ENCODE measurements around the gene SYCP3.

Gene SYCP3

DNA sequence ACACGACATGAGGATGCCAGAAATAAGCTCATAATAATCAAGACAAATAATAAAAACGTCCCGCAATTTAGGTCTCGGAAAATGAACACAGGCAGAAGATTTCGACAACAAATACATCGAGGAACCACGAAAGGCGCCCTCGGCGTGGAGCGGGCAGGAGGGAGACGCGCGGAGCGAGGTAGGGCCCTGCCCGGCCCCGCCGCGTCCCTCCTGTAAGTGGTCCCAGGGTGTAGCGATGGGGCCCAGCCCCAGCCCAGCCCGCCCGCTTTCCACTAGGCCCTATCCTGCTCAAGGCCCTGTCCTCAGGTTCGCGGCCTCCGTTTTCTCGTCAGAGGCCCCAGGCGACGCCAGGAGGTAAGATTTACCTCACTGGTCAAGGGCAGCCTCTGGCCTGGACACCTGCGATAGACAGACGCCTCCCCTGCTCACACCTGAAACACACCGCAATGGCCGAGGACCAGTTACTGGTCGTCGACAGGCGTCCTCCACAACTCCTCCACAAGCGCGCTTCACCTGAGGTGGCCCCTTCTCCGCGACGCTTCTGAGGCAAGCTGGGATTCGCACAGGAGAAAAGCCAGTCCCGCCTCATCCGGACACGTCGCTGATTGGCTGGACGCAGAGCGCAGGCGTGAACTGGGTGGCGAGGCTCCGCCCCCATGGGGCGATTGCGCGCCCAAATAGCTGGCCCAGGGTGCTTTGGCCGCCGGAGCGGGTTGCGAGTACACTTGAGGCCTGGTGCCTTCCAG, at the start of gene SYCP3:
Gene SYCP3 (minus strand): TSS at position 543 of the 746 bp plus-strand sequence. CDS start 1,527 bp downstream, outside the sequence.
- TF ChIP-seq CTCF (conservative IDR thresholded peaks at IDR 0.05; ENCODE audit: control insufficient read depth, insufficient read depth, low read depth, low read length), result no peak
- no peak within 1 kb of the TSS for H3K4me3 ChIP-seq (ENCODE audit: control insufficient read depth, low read depth, low read length)
- DNase-seq (ENCODE audit: low read depth), result no peak

- no peak for DNase-seq (ENCODE audit: low read depth)
- no peak overlapping the region for H3K4me3 ChIP-seq (ENCODE audit: control insufficient read depth, low read depth, low read length)
- TF ChIP-seq CTCF (conservative IDR thresholded peaks at IDR 0.05; ENCODE audit: control insufficient read depth, insufficient read depth, low read depth, low read length), result no peak
Observed at GRCh38 chr12:101785671-101786070, 46.4 kb upstream of the SYCP3 start.

DNA sequence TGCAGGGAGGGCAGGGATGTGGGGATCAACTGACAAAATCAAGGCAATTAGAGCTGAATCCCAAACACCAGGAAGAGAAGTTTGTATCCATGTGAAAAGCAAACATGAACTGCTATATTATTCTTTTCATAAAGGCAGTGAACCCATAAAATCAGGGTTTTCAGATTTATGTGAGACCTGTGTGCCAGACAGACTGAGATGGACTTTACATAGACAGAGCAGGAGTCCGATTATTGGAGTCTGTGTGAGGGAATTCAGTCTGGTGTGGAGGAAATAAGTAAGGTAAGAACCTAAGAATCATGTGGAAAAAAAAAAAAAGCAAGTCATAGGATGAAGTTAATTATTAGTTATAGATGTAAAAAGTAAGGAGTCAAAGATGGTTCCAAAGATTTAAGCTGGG, 45.1 kb upstream of the SYCP3 start:
- DNase-seq (ENCODE audit: low read depth), result no peak
- H3K4me3 ChIP-seq (ENCODE audit: control insufficient read depth, low read depth, low read length), result no peak overlapping the region
- TF ChIP-seq CTCF (conservative IDR thresholded peaks at IDR 0.05; ENCODE audit: control insufficient read depth, insufficient read depth, low read depth, low read length), result no peak

DNA sequence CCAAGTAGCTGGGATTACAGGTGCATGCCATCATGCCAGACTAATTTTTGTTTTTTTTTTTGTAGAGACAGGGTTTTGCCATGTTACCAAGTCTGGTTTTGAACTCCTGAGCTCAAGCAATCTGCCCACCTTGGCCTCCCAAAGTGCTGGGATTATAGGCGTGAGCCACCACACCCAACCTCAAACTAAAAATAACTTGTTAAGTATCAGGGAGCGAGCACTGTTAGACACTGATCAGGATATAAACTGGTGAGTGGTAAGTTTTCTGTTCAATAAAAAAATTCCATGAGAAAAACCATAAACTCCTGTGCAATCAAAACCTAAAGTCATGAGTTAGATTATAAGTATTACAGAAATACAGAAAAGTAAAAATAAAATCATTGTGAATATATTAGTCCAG, 44.6 kb upstream of the SYCP3 start:
- DNase-seq (ENCODE audit: low read depth), result no peak
- no peak for TF ChIP-seq CTCF (conservative IDR thresholded peaks at IDR 0.05; ENCODE audit: control insufficient read depth, insufficient read depth, low read depth, low read length)
- H3K4me3 ChIP-seq (ENCODE audit: control insufficient read depth, low read depth, low read length), result no peak overlapping the region

DNA sequence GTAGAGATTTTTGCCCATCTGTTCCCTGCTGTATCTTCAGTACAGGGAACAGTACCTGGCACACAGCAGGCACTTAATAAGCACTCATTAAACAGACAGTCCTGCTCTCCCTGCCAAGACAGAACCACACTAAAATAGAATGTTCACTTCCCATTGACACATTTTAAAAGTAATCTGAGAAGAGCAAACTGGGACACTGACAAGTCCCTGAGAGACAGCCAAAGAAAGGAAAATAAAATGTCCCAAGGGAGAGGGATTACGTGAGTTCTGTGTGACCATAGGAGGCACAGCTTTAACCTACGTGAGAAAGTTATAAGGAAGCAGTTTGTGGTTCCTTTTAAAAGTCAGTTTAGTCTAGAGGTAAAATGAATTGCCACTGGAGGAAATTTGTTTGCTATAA, 43.9 kb upstream of the SYCP3 start:
- TF ChIP-seq CTCF (conservative IDR thresholded peaks at IDR 0.05; ENCODE audit: control insufficient read depth, insufficient read depth, low read depth, low read length), result no peak
- peak; percentile 9 for DNase-seq (ENCODE audit: low read depth)

GRCh38 chr12:101782273-101782731, 43.0 kb upstream of the SYCP3 start:
- H3K4me3 ChIP-seq (ENCODE audit: control insufficient read depth, low read depth, low read length), result no peak overlapping the region
- TF ChIP-seq CTCF (conservative IDR thresholded peaks at IDR 0.05; ENCODE audit: control insufficient read depth, insufficient read depth, low read depth, low read length), result no peak
- DNase-seq (ENCODE audit: low read depth), result peak; percentile 68

More for the DNA sequence above, 43.9 kb upstream of the SYCP3 start:
- no peak overlapping the region for H3K4me3 ChIP-seq (ENCODE audit: control insufficient read depth, low read depth, low read length)

All from fibroblast of mammary gland (primary cell).